ENCODE measurements around the gene COL23A1. TPM values are rescaled to one million over a fixed set of nuclear protein-coding genes. Genes with fewer than 3 reads are reported as not detected.

Gene COL23A1
- total RNA-seq, 2 donors from 2014 or later = 1.5 to 2.5 TPM

DNA sequence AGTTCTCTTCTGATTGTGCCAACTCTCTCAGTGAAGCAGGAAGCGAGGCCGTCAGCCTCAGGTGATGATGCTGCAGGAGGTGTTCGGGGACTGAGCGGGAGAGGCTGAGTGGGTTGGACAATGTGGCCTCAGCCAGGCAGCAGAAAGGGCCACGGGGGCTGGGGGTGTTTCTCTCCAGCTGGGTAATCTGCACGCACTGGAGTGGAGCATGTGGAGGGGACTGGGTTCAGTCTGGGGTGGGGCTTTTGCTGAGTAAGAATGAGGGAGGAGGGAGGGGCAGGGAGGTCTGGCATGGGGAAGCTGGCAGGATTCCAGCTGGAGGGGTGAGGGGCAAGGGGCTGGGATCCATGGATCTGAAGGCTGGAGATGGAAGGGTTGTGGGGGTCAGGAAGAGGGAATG lies 296.8 kb downstream of the COL23A1 start:
- H3K27me3 ChIP-seq (replicated peaks; ENCODE audit: insufficient read depth) = no peaks in the 10 kb centered on the region
- DNase-seq (ENCODE audit: low spot score) = no peak
- no peaks in the 10 kb centered on the region for H3K36me3 ChIP-seq
- no peak for ATAC-seq (ENCODE audit: insufficient number of reproducible peaks, low FRiP score, low read depth)
- no peak overlapping the region for H3K27ac ChIP-seq
- H3K4me1 ChIP-seq (ENCODE audit: control insufficient read depth in 1 of 2, low read depth in 2 of 2) = peaks cover 0 to 6% of the 10 kb centered on the region in 2 donors
- no peak overlapping the region for H3K4me3 ChIP-seq
- H3K9me3 ChIP-seq = no peaks in the 10 kb centered on the region
- TF ChIP-seq, protein P1, sequence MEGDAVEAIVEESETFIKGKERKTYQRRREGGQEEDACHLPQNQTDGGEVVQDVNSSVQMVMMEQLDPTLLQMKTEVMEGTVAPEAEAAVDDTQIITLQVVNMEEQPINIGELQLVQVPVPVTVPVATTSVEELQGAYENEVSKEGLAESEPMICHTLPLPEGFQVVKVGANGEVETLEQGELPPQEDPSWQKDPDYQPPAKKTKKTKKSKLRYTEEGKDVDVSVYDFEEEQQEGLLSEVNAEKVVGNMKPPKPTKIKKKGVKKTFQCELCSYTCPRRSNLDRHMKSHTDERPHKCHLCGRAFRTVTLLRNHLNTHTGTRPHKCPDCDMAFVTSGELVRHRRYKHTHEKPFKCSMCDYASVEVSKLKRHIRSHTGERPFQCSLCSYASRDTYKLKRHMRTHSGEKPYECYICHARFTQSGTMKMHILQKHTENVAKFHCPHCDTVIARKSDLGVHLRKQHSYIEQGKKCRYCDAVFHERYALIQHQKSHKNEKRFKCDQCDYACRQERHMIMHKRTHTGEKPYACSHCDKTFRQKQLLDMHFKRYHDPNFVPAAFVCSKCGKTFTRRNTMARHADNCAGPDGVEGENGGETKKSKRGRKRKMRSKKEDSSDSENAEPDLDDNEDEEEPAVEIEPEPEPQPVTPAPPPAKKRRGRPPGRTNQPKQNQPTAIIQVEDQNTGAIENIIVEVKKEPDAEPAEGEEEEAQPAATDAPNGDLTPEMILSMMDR (IDR thresholded peaks at IDR 0.05) = no peak

DNA sequence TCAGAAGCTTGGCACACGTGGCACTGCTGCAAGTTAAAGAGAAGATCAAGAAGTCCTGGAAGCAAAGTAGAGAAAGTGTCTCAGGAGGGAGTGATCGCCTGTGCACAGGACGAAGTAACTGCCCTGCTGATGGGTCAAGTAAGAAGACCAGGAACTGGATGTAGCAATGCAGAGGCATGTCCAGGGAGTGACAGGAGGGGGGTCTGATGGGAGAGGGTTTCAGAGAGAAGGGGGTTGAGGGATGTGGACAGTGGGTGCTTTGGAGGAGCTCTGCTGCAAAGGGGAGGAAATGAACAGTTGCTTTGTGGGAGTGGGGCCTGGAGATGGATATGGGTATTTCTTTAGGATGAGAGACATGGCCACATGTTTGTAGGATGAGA lies 297.4 kb downstream of the COL23A1 start:
- no peaks in the 10 kb centered on the region for H3K36me3 ChIP-seq
- no peaks in the 10 kb centered on the region for H3K27me3 ChIP-seq (replicated peaks; ENCODE audit: insufficient read depth)
- ATAC-seq (ENCODE audit: insufficient number of reproducible peaks, low FRiP score, low read depth) (no peak), DNase-seq (ENCODE audit: low spot score) (no peak)
- no peak overlapping the region for H3K4me3 ChIP-seq
- peaks cover 0 to 6% of the 10 kb centered on the region in 2 donors for H3K4me1 ChIP-seq (ENCODE audit: control insufficient read depth in 1 of 2, low read depth in 2 of 2)
- no peaks in the 10 kb centered on the region for H3K9me3 ChIP-seq
- TF ChIP-seq, protein P1 (IDR thresholded peaks at IDR 0.05) = no peak
- no peak overlapping the region for H3K27ac ChIP-seq

DNA sequence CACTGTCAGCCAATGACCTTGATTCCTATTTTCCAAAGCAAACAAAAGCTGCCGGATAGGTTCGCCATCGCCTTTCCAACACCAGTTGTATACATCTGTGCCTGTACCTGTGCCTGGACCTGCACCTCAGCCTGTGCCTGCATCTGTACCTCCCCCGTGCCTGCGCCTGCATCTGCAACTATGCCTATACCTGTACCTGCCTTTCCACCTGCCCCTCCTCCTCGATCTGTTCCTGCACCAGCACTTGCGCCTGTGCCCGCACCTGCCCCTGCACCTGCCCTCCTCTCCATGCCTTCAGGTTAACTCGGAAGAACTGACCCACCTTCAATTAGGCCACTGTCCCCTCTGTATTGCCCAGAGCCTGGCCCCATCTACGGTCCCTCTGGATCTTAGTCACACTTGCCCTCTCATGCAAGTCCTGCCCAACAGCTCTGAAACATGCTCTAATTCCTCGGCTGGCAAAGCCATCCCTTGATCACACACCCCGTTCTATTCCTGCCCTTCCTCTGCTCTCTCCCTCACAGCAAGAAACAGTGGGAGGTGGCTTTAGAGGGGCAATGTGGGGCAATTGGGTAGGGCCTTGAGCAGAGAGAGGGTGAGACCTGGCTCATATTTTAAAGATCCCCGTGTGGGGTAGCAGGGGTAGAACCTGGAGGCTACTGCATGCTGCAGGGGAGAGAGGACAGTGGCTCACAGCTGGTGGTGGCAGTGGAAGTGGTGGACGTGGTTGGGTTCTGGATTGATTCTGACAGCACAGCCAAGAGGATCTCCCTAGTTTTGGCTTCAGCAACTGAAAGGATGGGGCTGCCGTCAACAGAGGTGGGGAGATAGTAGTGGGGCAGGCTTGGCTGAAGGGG lies 298.0 kb downstream of the COL23A1 start:
- H3K4me3 ChIP-seq = no peak overlapping the region
- no peaks in the 10 kb centered on the region for H3K9me3 ChIP-seq
- TF ChIP-seq, protein P1 (IDR thresholded peaks at IDR 0.05) = no peak
- no peak for DNase-seq (ENCODE audit: low spot score)
- H3K36me3 ChIP-seq = no peaks in the 10 kb centered on the region
- H3K27ac ChIP-seq = no peak overlapping the region
- ATAC-seq (ENCODE audit: insufficient number of reproducible peaks, low FRiP score, low read depth) = no peak
- peaks cover 0 to 6% of the 10 kb centered on the region in 2 donors for H3K4me1 ChIP-seq (ENCODE audit: control insufficient read depth in 1 of 2, low read depth in 2 of 2)
- H3K27me3 ChIP-seq (replicated peaks; ENCODE audit: insufficient read depth) = no peaks in the 10 kb centered on the region

DNA sequence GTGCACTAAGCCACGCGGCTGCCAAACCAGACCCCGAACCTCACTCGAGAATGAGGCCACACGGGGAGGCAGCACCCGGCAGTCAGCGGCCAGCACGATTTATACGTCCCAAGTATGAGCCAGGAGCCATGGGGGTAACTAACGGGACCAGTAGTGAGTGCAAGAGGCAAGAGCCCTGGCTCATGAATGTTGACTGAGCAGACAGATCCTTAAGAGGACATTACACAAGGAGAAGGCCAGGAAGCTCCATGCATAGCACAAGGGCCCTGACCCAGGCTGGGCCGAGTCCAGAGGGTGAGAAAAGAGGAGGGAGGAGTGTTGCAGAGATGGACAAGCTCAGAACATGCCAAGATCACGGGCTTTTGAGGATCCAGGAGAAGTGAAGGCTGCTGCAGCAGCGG lies 299.0 kb downstream of the COL23A1 start:
- H3K27me3 ChIP-seq (replicated peaks; ENCODE audit: insufficient read depth) = no peaks in the 10 kb centered on the region
- TF ChIP-seq, protein P1 (IDR thresholded peaks at IDR 0.05) = no peak
- DNase-seq (ENCODE audit: low spot score) (no peak), ATAC-seq (ENCODE audit: insufficient number of reproducible peaks, low FRiP score, low read depth) (no peak)
- peaks cover 0 to 6% of the 10 kb centered on the region in 2 donors for H3K4me1 ChIP-seq (ENCODE audit: control insufficient read depth in 1 of 2, low read depth in 2 of 2)
- H3K36me3 ChIP-seq = no peaks in the 10 kb centered on the region
- H3K4me3 ChIP-seq = no peak overlapping the region
- H3K27ac ChIP-seq = no peak overlapping the region
- no peaks in the 10 kb centered on the region for H3K9me3 ChIP-seq

DNA sequence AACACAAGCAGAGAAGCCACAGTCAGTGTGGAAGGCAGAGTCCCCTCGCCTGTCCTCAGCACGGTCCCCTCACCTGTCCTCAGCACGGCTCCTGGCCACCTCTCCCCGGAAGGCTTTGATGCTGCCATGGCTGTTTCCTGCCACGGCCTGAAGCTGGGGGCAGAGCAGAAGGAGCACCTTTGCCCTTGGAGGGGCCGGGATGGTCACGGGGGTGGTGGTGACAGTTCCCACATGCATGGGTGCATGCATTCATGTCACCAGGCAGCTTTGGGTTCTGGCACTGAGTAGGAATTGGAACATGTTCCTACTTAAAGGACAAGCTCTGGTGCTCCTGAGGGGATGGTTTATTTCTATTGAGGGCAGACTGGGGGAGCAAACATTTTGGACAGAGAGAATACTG lies 299.8 kb downstream of the COL23A1 start:
- Histone ChIP-seq H3K4me1 (ENCODE audit: control insufficient read depth in 1 of 2, low read depth in 2 of 2) (peaks cover 0 to 6% of the 10 kb centered on the region in 2 donors), H3K4me3 (no peak overlapping the region), H3K27ac (no peak overlapping the region), H3K27me3 (replicated peaks; ENCODE audit: insufficient read depth) (no peaks in the 10 kb centered on the region), H3K9me3 (no peaks in the 10 kb centered on the region), H3K36me3 (no peaks in the 10 kb centered on the region)
- TF ChIP-seq, protein P1 (IDR thresholded peaks at IDR 0.05) = no peak
- DNase-seq (ENCODE audit: low spot score) = no peak
- ATAC-seq (ENCODE audit: insufficient number of reproducible peaks, low FRiP score, low read depth) = no peak

All from thoracic aorta (tissue), 2 donors.